ENCODE results near the gene ZNF516. TPM values are rescaled to one million over a fixed set of nuclear protein-coding genes. Genes with fewer than 3 reads are reported as not detected.

The ZNF516 gene
- total RNA-seq, 1 experiment from 2014 or later, result 28.3 TPM

DNA sequence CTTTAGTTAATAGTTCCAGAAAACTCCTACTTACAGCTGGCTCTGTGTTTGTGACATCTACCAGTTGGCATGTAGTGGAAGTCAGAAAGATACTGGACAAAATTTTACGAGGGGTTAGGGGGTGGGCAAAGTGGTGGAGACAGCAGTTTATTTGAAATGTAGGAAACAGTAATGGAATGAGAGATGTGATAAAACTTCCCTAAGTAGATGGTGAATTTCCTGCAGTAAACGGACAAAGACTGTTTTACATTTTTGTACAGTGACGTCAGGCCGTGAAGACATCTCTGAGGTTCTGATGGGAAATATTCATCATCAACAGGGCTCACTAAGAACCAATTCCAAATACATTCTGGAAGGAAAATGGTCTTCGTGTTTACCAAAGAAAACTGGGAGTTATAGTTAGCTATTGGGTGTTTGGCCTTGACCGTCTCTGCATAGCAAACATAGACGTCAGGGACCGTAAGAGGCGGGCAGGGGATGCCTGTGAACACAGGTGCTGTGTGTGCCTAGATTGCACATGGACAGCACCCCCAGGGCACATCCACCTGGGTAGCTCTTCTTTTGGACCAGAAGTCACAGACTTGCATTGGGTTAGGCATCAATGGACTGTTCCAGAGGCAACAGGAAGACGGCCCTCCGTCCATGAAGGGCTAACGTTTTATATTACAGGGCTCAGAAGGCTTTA is 131.5 kb downstream of the ZNF516 start:
- H3K27ac Mint-ChIP-seq (ENCODE audit: low read depth, unreplicated experiment), result no peak overlapping the region
- peaks cover 43% of the 10 kb centered on the region for H3K36me3 Mint-ChIP-seq (ENCODE audit: insufficient read depth, unreplicated experiment)
- TF ChIP-seq, protein P1, sequence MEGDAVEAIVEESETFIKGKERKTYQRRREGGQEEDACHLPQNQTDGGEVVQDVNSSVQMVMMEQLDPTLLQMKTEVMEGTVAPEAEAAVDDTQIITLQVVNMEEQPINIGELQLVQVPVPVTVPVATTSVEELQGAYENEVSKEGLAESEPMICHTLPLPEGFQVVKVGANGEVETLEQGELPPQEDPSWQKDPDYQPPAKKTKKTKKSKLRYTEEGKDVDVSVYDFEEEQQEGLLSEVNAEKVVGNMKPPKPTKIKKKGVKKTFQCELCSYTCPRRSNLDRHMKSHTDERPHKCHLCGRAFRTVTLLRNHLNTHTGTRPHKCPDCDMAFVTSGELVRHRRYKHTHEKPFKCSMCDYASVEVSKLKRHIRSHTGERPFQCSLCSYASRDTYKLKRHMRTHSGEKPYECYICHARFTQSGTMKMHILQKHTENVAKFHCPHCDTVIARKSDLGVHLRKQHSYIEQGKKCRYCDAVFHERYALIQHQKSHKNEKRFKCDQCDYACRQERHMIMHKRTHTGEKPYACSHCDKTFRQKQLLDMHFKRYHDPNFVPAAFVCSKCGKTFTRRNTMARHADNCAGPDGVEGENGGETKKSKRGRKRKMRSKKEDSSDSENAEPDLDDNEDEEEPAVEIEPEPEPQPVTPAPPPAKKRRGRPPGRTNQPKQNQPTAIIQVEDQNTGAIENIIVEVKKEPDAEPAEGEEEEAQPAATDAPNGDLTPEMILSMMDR (IDR thresholded peaks at IDR 0.05; ENCODE audit: unreplicated experiment), result no peak
- no peaks in the 10 kb centered on the region for H3K9me3 Mint-ChIP-seq (ENCODE audit: unreplicated experiment)
- intact Hi-C loops (cut with micrococcal nuclease), result no loop called here
- no peak for DNase-seq (ENCODE audit: unreplicated experiment)
- H3K4me3 Mint-ChIP-seq (ENCODE audit: unreplicated experiment), result no peak overlapping the region
- H3K27me3 Mint-ChIP-seq (ENCODE audit: insufficient read depth, unreplicated experiment), result no peaks in the 10 kb centered on the region
- BruUV-seq (replicated peaks), result no TSS peak
- POLR2A ChIA-PET, result interaction anchor here (0.5 kb wide), 1 partner anchor 536 kb away, joined by 3 read pairs; no protein-coding TSS in a partner anchor
- CTCF ChIA-PET, result no interaction called here
- no peaks in the 10 kb centered on the region for H3K4me1 Mint-ChIP-seq (ENCODE audit: insufficient read depth, unreplicated experiment)

GRCh38 chr18:76362676-76363075 is 132.4 kb downstream of the ZNF516 start:
- Mint-ChIP-seq H3K4me1 (ENCODE audit: insufficient read depth, unreplicated experiment) (no peaks in the 10 kb centered on the region), H3K27ac (ENCODE audit: low read depth, unreplicated experiment) (no peak overlapping the region), H3K9me3 (ENCODE audit: unreplicated experiment) (no peaks in the 10 kb centered on the region), H3K27me3 (ENCODE audit: insufficient read depth, unreplicated experiment) (no peaks in the 10 kb centered on the region), H3K4me3 (ENCODE audit: unreplicated experiment) (no peak overlapping the region), H3K36me3 (ENCODE audit: insufficient read depth, unreplicated experiment) (peaks cover 45% of the 10 kb centered on the region)
- ChIA-PET CTCF (no interaction called here), POLR2A (no interaction called here)
- intact Hi-C loops (cut with micrococcal nuclease), result no loop called here
- TF ChIP-seq, protein P1 (IDR thresholded peaks at IDR 0.05; ENCODE audit: unreplicated experiment), result no peak
- no TSS peak for BruUV-seq (replicated peaks)
- no peak for DNase-seq (ENCODE audit: unreplicated experiment)

DNA sequence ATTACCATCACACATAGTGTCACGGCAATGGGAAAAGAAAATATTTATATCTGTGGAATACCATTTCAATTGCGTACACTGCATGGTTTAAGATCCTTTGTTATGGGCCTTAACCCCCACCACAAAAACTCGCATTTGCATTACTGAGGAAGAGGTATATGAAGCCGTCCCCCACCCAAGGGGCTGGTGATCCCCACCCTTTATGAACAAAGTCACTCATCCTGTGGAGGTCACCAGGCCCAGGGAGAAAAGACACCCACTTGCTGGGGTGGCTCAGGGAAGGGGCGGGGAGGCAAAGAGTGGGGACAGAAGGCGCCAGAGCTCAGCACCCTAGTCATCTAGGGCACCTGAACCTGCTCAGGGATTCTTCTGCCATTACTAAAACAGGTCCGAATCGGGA is 133.8 kb downstream of the ZNF516 start:
- H3K27ac Mint-ChIP-seq (ENCODE audit: low read depth, unreplicated experiment), result no peak overlapping the region
- peaks cover 49% of the 10 kb centered on the region for H3K36me3 Mint-ChIP-seq (ENCODE audit: insufficient read depth, unreplicated experiment)
- no peak for DNase-seq (ENCODE audit: unreplicated experiment)
- CTCF ChIA-PET, result no interaction called here
- H3K4me1 Mint-ChIP-seq (ENCODE audit: insufficient read depth, unreplicated experiment), result no peaks in the 10 kb centered on the region
- H3K4me3 Mint-ChIP-seq (ENCODE audit: unreplicated experiment), result no peak overlapping the region
- TF ChIP-seq, protein P1 (IDR thresholded peaks at IDR 0.05; ENCODE audit: unreplicated experiment), result no peak
- no TSS peak for BruUV-seq (replicated peaks)
- POLR2A ChIA-PET, result no interaction called here
- no peaks in the 10 kb centered on the region for H3K27me3 Mint-ChIP-seq (ENCODE audit: insufficient read depth, unreplicated experiment)
- H3K9me3 Mint-ChIP-seq (ENCODE audit: unreplicated experiment), result no peaks in the 10 kb centered on the region
- intact Hi-C loops (cut with micrococcal nuclease), result no loop called here

DNA sequence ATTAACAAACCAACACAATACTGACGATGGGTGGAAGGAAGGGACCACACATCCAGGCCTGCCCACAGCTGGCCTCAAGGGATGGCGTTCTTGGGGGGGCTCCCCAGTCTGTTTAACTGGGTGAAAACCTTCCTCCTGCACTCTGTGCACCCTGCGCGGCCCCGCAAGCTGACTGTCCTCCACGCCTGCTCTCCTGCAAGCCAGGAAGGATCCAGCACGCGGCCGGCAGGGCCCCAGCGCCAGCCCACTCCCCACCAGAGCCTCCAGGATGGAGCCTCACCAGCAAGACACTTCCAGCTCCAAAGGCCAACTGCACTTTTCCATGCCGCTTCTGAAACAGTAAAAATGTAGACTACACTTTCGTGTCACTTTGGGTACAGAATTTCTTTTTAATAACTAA is 135.1 kb downstream of the ZNF516 start:
- no TSS peak for BruUV-seq (replicated peaks)
- intact Hi-C loops (cut with micrococcal nuclease), result no loop called here
- H3K4me3 Mint-ChIP-seq (ENCODE audit: unreplicated experiment), result no peak overlapping the region
- no peak for DNase-seq (ENCODE audit: unreplicated experiment)
- no peaks in the 10 kb centered on the region for H3K27me3 Mint-ChIP-seq (ENCODE audit: insufficient read depth, unreplicated experiment)
- H3K27ac Mint-ChIP-seq (ENCODE audit: low read depth, unreplicated experiment), result no peak overlapping the region
- TF ChIP-seq, protein P1 (IDR thresholded peaks at IDR 0.05; ENCODE audit: unreplicated experiment), result no peak
- no peaks in the 10 kb centered on the region for H3K9me3 Mint-ChIP-seq (ENCODE audit: unreplicated experiment)
- H3K36me3 Mint-ChIP-seq (ENCODE audit: insufficient read depth, unreplicated experiment), result peaks cover 47% of the 10 kb centered on the region
- H3K4me1 Mint-ChIP-seq (ENCODE audit: insufficient read depth, unreplicated experiment), result no peaks in the 10 kb centered on the region
- CTCF ChIA-PET, result interaction anchor here (1.1 kb wide), 1 partner anchor 1303 kb away, joined by 3 read pairs; no protein-coding TSS in a partner anchor
- POLR2A ChIA-PET, result no interaction called here
